ENCODE measurements around the gene TCF7L1. TPM values are rescaled to one million over a fixed set of nuclear protein-coding genes. Genes with fewer than 3 reads are reported as not detected.
A peak's percentile ranks its signal among the peaks of the same experiment; 100 is the strongest.

The TCF7L1 gene
- total and polyA plus RNA-seq, 11 donors = 1.9 to 9.8 (median 6.3) TPM

GRCh38 chr2:85291425-85292023, 158.3 kb downstream of the TCF7L1 start:
- Histone ChIP-seq H3K4me3 (peak overlapping the region in 2 of 12 donors; percentile 7 to 14), H3K36me3 (peaks cover 0 to 19% (median 0%) of the 10 kb centered on the region in 9 donors), H3K4me1 (peaks cover 0 to 11% (median 0%) of the 10 kb centered on the region in 12 donors), H3K27me3 (no peaks in the 10 kb centered on the region), H3K9me3 (no peaks in the 10 kb centered on the region), H3K27ac (peak overlapping the region in 7 of 12 donors; percentile 2 to 66 (median 55))
- ATAC-seq (no peak), DNase-seq (no peak)
- intact Hi-C loops (cut with DNase I) = no loop called here
- WGBS, 4 donors = 56 to 74% (median 66%) methylated on average over 4 of the region's 4 CpGs
- TF ChIP-seq CTCF (IDR thresholded peaks at IDR 0.05) (no peak), POLR2A (IDR thresholded peaks at IDR 0.05) (no peak)

- ATAC-seq = peak in 2 of 4 donors; percentile 32 to 45
- no peak overlapping the region for H3K4me3 ChIP-seq
- no peak overlapping the region for H3K27ac ChIP-seq
- H3K4me1 ChIP-seq = peaks cover 0 to 10% (median 2%) of the 10 kb centered on the region in 12 donors
- H3K27me3 ChIP-seq = no peaks in the 10 kb centered on the region
- no peak for DNase-seq
- intact Hi-C loops (cut with DNase I) = loop anchor here in 1 of 10 donors (10.0 kb wide), 1 partner anchor 377 kb away; no protein-coding TSS in a partner anchor
- TF ChIP-seq CTCF (IDR thresholded peaks at IDR 0.05) (no peak), POLR2A (IDR thresholded peaks at IDR 0.05) (no peak)
- no peaks in the 10 kb centered on the region for H3K9me3 ChIP-seq
- 47 to 68% (median 64%) methylated on average over 6 of the region's 6 CpGs for WGBS, 4 donors
- H3K36me3 ChIP-seq = peaks cover 0 to 52% (median 39%) of the 10 kb centered on the region in 9 donors
Measured at GRCh38 chr2:85302121-85302520, 168.9 kb downstream of the TCF7L1 start.

- Histone ChIP-seq H3K27me3 (no peaks in the 10 kb centered on the region), H3K36me3 (peaks cover 0 to 62% (median 39%) of the 10 kb centered on the region in 9 donors), H3K4me1 (peaks cover 0 to 25% (median 10%) of the 10 kb centered on the region in 12 donors), H3K4me3 (no peak overlapping the region), H3K27ac (no peak overlapping the region), H3K9me3 (no peaks in the 10 kb centered on the region)
- WGBS, 4 donors = 89 to 91% (median 90%) methylated on average over 28 of the region's 28 CpGs
- TF ChIP-seq POLR2A (IDR thresholded peaks at IDR 0.05) (no peak), CTCF (IDR thresholded peaks at IDR 0.05) (no peak)
- ATAC-seq = no peak
- no peak for DNase-seq
- intact Hi-C loops (cut with DNase I) = loop anchor here in 1 of 10 donors (10.0 kb wide), 1 partner anchor 379 kb away; no protein-coding TSS in a partner anchor
Measured at GRCh38 chr2:85303780-85304531, 170.8 kb downstream of the TCF7L1 start.

GRCh38 chr2:85307527-85307897, 174.3 kb downstream of the TCF7L1 start:
- 63 to 74% (median 66%) methylated on average over 9 of the region's 9 CpGs for WGBS, 4 donors
- H3K4me3 ChIP-seq = no peak overlapping the region
- intact Hi-C loops (cut with DNase I) = loop anchor here in 1 of 10 donors (10.0 kb wide), 1 partner anchor 383 kb away; no protein-coding TSS in a partner anchor

More at GRCh38 chr2:85307527-85307897, 174.3 kb downstream of the TCF7L1 start:
- Histone ChIP-seq H3K27ac (peak overlapping the region in 8 of 12 donors; percentile 4 to 51 (median 34)), H3K36me3 (peaks cover 0 to 67% (median 37%) of the 10 kb centered on the region in 9 donors), H3K4me1 (peaks cover 0 to 38% (median 10%) of the 10 kb centered on the region in 12 donors), H3K27me3 (no peaks in the 10 kb centered on the region), H3K9me3 (no peaks in the 10 kb centered on the region)
- ATAC-seq (no peak), DNase-seq (no peak)
- TF ChIP-seq CTCF (IDR thresholded peaks at IDR 0.05) (no peak), POLR2A (IDR thresholded peaks at IDR 0.05) (no peak)
